GM12878 (cell line): ENCODE measurements around the gene CRB3. TPM values are rescaled to one million over a fixed set of nuclear protein-coding genes. Genes with fewer than 3 reads are reported as not detected.

Experiments used
- ATAC-seq: fragments of 200-7000 bp; cut with Tn5 transposase; 3 replicates; pipeline ENCODE4 v1.9.1; 2020; ENCODE audit warnings: mild to moderate bottlenecking, moderate library complexity
- BruUV-seq: library from RNA; stranded (reverse); fragments of 400-500 nt; replicated peaks from 2 replicates; lab custom pipeline; 2021; lab: Mats Ljungman, UMichigan
- CTCF ChIA-PET: fragments of 300-600 bp; sonication (Branson Sonifier 250); formaldehyde crosslinking; extraction: SDS; loops from one replicate; lab custom pipeline; 2021; ENCODE audit warnings: inconsistent platforms; lab: Yijun Ruan, JAX
- POLR2A ChIA-PET: fragments of 350-600 bp; formaldehyde crosslinking; extraction: SDS; loops from one replicate; lab custom pipeline; 2021; ENCODE audit warnings: inconsistent platforms; lab: Charles Lee
- RAD21 ChIA-PET: fragments of 300-600 bp; sonication (Branson Sonifier 250); formaldehyde crosslinking; loops from one replicate; lab custom pipeline; 2023; ENCODE audit warnings: antibody characterized with exemption; ENCODE audit not compliant: unreplicated experiment; lab: Charles Lee
- SMC1A ChIA-PET: fragments of 300-600 bp; sonication (Branson Sonifier 250); formaldehyde crosslinking; loops from one replicate; lab custom pipeline; 2023; ENCODE audit not compliant: unreplicated experiment, uncharacterized antibody; lab: Charles Lee
- DNase-seq: peaks from one replicate; pipeline ENCODE4 v3.0.0-alpha.2; 2011; ENCODE audit warnings: low read depth, low spot score
- FAIRE-seq: peaks from 3 replicates; lab custom pipeline; 2011; peaks lifted over from hg19 to GRCh38; lab: Jason Lieb, UNC
- H2AFZ ChIP-seq: 2 replicates; pipeline ENCODE4 v1.6.0; 2011; ENCODE audit warnings: low read depth, low read length, control low read depth; ENCODE audit not compliant: control insufficient read depth
- H3K27ac ChIP-seq: 2 replicates; pipeline ENCODE4 v1.5.1; 2011; ENCODE audit warnings: control low read depth; ENCODE audit not compliant: control insufficient read depth, insufficient read depth
- H3K27me3 ChIP-seq, 2 experiments: replicated peaks in 1 of 2; 2 replicates each; pipeline versions ENCODE4 v1.6.0 to v1.6.1; 2011; ENCODE audit warnings: low read length in 1 of 2; ENCODE audit not compliant: control insufficient read depth in 2 of 2, insufficient read depth in 2 of 2
- H3K36me3 ChIP-seq, 2 experiments: 2 replicates each; pipeline ENCODE4 v1.5.1; 2011; ENCODE audit warnings: low read length in 1 of 2; ENCODE audit not compliant: control insufficient read depth in 2 of 2, insufficient read depth in 2 of 2
- H3K4me1 ChIP-seq: 2 replicates; pipeline ENCODE4 v1.6.1; 2011; ENCODE audit warnings: mild to moderate bottlenecking, low read length, moderate library complexity, mixed read lengths; ENCODE audit not compliant: control insufficient read depth, insufficient read depth
- H3K4me2 ChIP-seq: 2 replicates; pipeline ENCODE4 v1.6.0; 2011; ENCODE audit warnings: control low read depth; ENCODE audit not compliant: control insufficient read depth, insufficient read depth
- H3K4me3 ChIP-seq: fragments of 200-600 bp; sonication (generic); 2 replicates; pipeline ENCODE4 v1.5.1; 2016
- H3K79me2 ChIP-seq: 2 replicates; pipeline ENCODE4 v1.6.0; 2011; ENCODE audit warnings: low read length; ENCODE audit not compliant: control insufficient read depth, insufficient read depth
- H3K9ac ChIP-seq: 2 replicates; pipeline ENCODE4 v1.8.0; 2011; ENCODE audit warnings: low read length, control low read depth, mixed read lengths; ENCODE audit not compliant: control insufficient read depth, insufficient read depth
- H3K9me3 ChIP-seq: replicated peaks from 3 replicates; pipeline ENCODE4 v1.5.1; 2011; ENCODE audit warnings: mild to moderate bottlenecking, low read length; ENCODE audit not compliant: control insufficient read depth, insufficient read depth
- H4K20me1 ChIP-seq: 2 replicates; pipeline ENCODE4 v1.6.0; 2011; ENCODE audit not compliant: control insufficient read depth, insufficient read depth
- KDM1A ChIP-seq: fragments of 200-600 bp; sonication (generic); IDR thresholded peaks from 2 replicates; pipeline ENCODE4 v1.6.1; 2016; ENCODE audit warnings: borderline replicate concordance
- KLF5 ChIP-seq: fragments of 450-650 bp; IDR thresholded peaks from 2 replicates; pipeline ENCODE4 v1.6.1; 2014; ENCODE audit warnings: mild to moderate bottlenecking; ENCODE audit not compliant: partially characterized antibody
- MLLT1 ChIP-seq: fragments of 450-650 bp; IDR thresholded peaks from 2 replicates; pipeline ENCODE4 v1.6.1; 2016; ENCODE audit warnings: mild to moderate bottlenecking
- NFYA ChIP-seq: IDR thresholded peaks from 2 replicates; pipeline ENCODE4 v1.6.1; 2011; ENCODE audit warnings: low read depth, mild to moderate bottlenecking, low read length, improper control_type of control experiment, borderline replicate concordance
- NFYB ChIP-seq: IDR thresholded peaks from 2 replicates; pipeline ENCODE4 v1.6.1; 2011; ENCODE audit warnings: low read depth, mild to moderate bottlenecking, low read length, improper control_type of control experiment, moderate library complexity; ENCODE audit not compliant: insufficient read depth
- PAX8 ChIP-seq: fragments of 450-650 bp; IDR thresholded peaks from 2 replicates; pipeline ENCODE4 v1.6.1; 2017; ENCODE audit warnings: mild to moderate bottlenecking, moderate library complexity
- POLR2AphosphoS5 ChIP-seq: IDR thresholded peaks from 2 replicates; pipeline ENCODE4 v1.6.1; 2011; ENCODE audit warnings: mild to moderate bottlenecking, low read length, inconsistent platforms
- POU2F2 ChIP-seq: IDR thresholded peaks from 3 replicates; pipeline ENCODE4 v1.6.1; 2011; ENCODE audit warnings: low read depth, mild to moderate bottlenecking, low read length, borderline replicate concordance
- RAD51 ChIP-seq: fragments of 450-650 bp; IDR thresholded peaks from 2 replicates; pipeline ENCODE4 v1.6.1; 2016; ENCODE audit warnings: moderate library complexity, mild to moderate bottlenecking, inconsistent platforms
- RFX5 ChIP-seq: IDR thresholded peaks from 2 replicates; pipeline ENCODE4 v1.6.1; 2011; ENCODE audit warnings: low read depth, low read length, improper control_type of control experiment
- SMAD1 ChIP-seq: fragments of 450-650 bp; IDR thresholded peaks from 2 replicates; pipeline ENCODE4 v1.6.1; 2018; ENCODE audit warnings: mild to moderate bottlenecking, low read depth; ENCODE audit not compliant: partially characterized antibody
- USF1 ChIP-seq: IDR thresholded peaks from 2 replicates; pipeline ENCODE4 v1.6.1; 2011; ENCODE audit warnings: borderline replicate concordance, low read depth, mild to moderate bottlenecking, moderate library complexity, mixed read lengths, low read length; ENCODE audit not compliant: insufficient read depth; ENCODE audit errors: extremely low read length
- WRNIP1 ChIP-seq: IDR thresholded peaks from 2 replicates; pipeline ENCODE4 v1.6.1; 2011; ENCODE audit warnings: low read depth, low read length, improper control_type of control experiment, borderline replicate concordance
- WGBS: methylation state at CpG from one replicate; pipeline ENCODE4 v1.1.6; 2016; ENCODE audit warnings: low lambda C conversion rate; ENCODE audit not compliant: insufficient replicate concordance, insufficient coverage; ENCODE audit errors: missing lambda C conversion rate; 5-methylcytosine and 5-hydroxymethylcytosine counted together
- in situ Hi-C: fragments of 300-500 bp; cut with MboI; formaldehyde crosslinking; loops from 9 replicates; pipeline ENCODE4 v1.14.3; 2018; ENCODE audit warnings: mixed read lengths
- intact Hi-C: fragments of 100-400 bp; cut with micrococcal nuclease; formaldehyde crosslinking; loops from one replicate; pipeline ENCODE4 v1.14.2; 2022; ENCODE audit not compliant: unreplicated experiment
- polyA plus RNA-seq, 11 experiments: library from polyadenylated mRNA; depleted of rRNA in 4 of 11; unstranded in 6 of 11; stranded (reverse) in 5 of 11; fragments of >200 nt; fragmentation: Nextera tagmentation in 4 of 11; fragmentation: Illumina TruSeq in 1 of 11; extraction: Ambion mirVana in 4 of 11; extraction: Trizol in 1 of 11; gene quantifications; 1 replicate in 1 of 11; 2 replicates in 10 of 11; pipeline versions ENCODE4 v1.2.1 to v1.2.3, GENCODE V29; 2011 to 2016; ENCODE audit warnings: inconsistent platforms in 2 of 11, missing spikeins in 2 of 11, low read depth in 1 of 11
- total RNA-seq, 4 experiments: library from RNA; depleted of rRNA in 3 of 4; stranded (reverse); fragments of >200 nt in 3 of 4; fragmentation: Illumina TruSeq in 1 of 4; extraction: Trizol in 1 of 4; gene quantifications; 2 replicates each; pipeline versions ENCODE4 v1.2.1 to v1.2.3, GENCODE V29; 2013 to 2021
- TF ChIP-seq, protein P1 (sequence below): IDR thresholded peaks from 2 replicates; pipeline ENCODE4 v1.6.1; 2012; ENCODE audit warnings: low read depth, low read length, improper control_type of control experiment
- TF ChIP-seq, protein P2 (sequence below): fragments of 450-650 bp; IDR thresholded peaks from 2 replicates; pipeline ENCODE4 v1.6.1; 2016; ENCODE audit warnings: mild to moderate bottlenecking, moderate library complexity, borderline replicate concordance

CRB3 gene
- total and polyA plus RNA-seq, 10 of the 15 experiments (the other 5 are each of a cell fraction or from before 2014, with no cell fraction given) = 0.11 to 1.9 (median 0.98) TPM; not detected in 1

GRCh38 chr19:6423499-6424194, 40.4 kb upstream of the CRB3 start:
- Histone ChIP-seq H3K4me3 (peak overlapping the region; percentile 93), H3K36me3 (peaks cover 15 to 29% of the 10 kb centered on the region in 2 experiments), H2AFZ (no peak overlapping the region), H4K20me1 (peaks cover 27% of the 10 kb centered on the region), H3K9ac (peak overlapping the region; percentile 85), H3K4me2 (peak overlapping the region; percentile 73), H3K9me3 (no peaks in the 10 kb centered on the region; the same call in 2 of the 3 replicates), H3K27ac (peak overlapping the region; percentile 73), H3K27me3 (no peaks in the 10 kb centered on the region), H3K4me1 (peaks cover 5% of the 10 kb centered on the region), H3K79me2 (peaks cover 48% of the 10 kb centered on the region)
- RAD21 ChIA-PET = interaction anchor here (0.7 kb wide), 1 partner anchor 50 kb away, joined by 3 read pairs; no protein-coding TSS in a partner anchor
- in situ Hi-C loops = no loop called here
- no TSS peak for BruUV-seq
- DNase-seq (no peak), ATAC-seq (peak; percentile 8), FAIRE-seq (peak; percentile 61)
- WGBS = under 1% methylated on average over 20 of the region's 20 CpGs
- CTCF ChIA-PET = interaction anchor here (1.3 to 2.2 kb wide), 2 partner anchors 12 to 51 kb away, joined by 5 to 8 read pairs; partner anchors contain the start of gene ALKBH7
- SMC1A ChIA-PET = no interaction called here
- intact Hi-C loops = no loop called here
- POLR2A ChIA-PET = interaction anchor here (0.6 kb wide), 2 partner anchors 246 to 439 kb away, joined by 3 to 5 read pairs; partner anchors contain the start of gene TNFSF14
- TF ChIP-seq, protein P1, sequence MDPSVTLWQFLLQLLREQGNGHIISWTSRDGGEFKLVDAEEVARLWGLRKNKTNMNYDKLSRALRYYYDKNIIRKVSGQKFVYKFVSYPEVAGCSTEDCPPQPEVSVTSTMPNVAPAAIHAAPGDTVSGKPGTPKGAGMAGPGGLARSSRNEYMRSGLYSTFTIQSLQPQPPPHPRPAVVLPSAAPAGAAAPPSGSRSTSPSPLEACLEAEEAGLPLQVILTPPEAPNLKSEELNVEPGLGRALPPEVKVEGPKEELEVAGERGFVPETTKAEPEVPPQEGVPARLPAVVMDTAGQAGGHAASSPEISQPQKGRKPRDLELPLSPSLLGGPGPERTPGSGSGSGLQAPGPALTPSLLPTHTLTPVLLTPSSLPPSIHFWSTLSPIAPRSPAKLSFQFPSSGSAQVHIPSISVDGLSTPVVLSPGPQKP = no peak
- TF ChIP-seq WRNIP1 = peak; percentile 81; the same call in 1 of the 2 replicates
- no peak for TF ChIP-seq POU2F2
- TF ChIP-seq PAX8 = no peak
- no peak for TF ChIP-seq RFX5
- TF ChIP-seq KDM1A = no peak
- TF ChIP-seq POLR2AphosphoS5 = 0 out of 2 replicates have a peak, but pooled peaks have one; percentile 26
- TF ChIP-seq NFYA = no peak
- TF ChIP-seq NFYB = no peak
- no peak for TF ChIP-seq USF1
- no peak for TF ChIP-seq SMAD1
- no peak for TF ChIP-seq KLF5
- TF ChIP-seq, protein P2, sequence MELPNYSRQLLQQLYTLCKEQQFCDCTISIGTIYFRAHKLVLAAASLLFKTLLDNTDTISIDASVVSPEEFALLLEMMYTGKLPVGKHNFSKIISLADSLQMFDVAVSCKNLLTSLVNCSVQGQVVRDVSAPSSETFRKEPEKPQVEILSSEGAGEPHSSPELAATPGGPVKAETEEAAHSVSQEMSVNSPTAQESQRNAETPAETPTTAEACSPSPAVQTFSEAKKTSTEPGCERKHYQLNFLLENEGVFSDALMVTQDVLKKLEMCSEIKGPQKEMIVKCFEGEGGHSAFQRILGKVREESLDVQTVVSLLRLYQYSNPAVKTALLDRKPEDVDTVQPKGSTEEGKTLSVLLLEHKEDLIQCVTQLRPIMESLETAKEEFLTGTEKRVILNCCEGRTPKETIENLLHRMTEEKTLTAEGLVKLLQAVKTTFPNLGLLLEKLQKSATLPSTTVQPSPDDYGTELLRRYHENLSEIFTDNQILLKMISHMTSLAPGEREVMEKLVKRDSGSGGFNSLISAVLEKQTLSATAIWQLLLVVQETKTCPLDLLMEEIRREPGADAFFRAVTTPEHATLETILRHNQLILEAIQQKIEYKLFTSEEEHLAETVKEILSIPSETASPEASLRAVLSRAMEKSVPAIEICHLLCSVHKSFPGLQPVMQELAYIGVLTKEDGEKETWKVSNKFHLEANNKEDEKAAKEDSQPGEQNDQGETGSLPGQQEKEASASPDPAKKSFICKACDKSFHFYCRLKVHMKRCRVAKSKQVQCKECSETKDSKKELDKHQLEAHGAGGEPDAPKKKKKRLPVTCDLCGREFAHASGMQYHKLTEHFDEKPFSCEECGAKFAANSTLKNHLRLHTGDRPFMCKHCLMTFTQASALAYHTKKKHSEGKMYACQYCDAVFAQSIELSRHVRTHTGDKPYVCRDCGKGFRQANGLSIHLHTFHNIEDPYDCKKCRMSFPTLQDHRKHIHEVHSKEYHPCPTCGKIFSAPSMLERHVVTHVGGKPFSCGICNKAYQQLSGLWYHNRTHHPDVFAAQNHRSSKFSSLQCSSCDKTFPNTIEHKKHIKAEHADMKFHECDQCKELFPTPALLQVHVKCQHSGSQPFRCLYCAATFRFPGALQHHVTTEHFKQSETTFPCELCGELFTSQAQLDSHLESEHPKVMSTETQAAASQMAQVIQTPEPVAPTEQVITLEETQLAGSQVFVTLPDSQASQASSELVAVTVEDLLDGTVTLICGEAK = no peak
- TF ChIP-seq RAD51 = no peak
- TF ChIP-seq MLLT1 = peak; percentile 32; the same call in 1 of the 2 replicates
